OCI-LY3 (cell line): ENCODE data around the gene PAX9.

Experiments
- H2AFZ ChIP-seq: fragments of 200-600, 300-600 bp; shearing (Covaris generic); 2 replicates; pipeline ENCODE4 v1.6.0; 2014; ENCODE audit warnings: antibody characterized with exemption, low read depth, low read length
- H3K27ac ChIP-seq: fragments of 200-600, 300-600 bp; sonication (generic); 2 replicates; pipeline ENCODE4 v1.5.1; 2014; ENCODE audit warnings: mild to moderate bottlenecking, low read length, moderate library complexity, mixed read lengths
- H3K27me3 ChIP-seq: fragments of 200-600, 300-600 bp; sonication (generic); 2 replicates; pipeline ENCODE4 v1.6.1; 2014; ENCODE audit warnings: low read depth, low read length, mixed read lengths
- H3K36me3 ChIP-seq: fragments of 200-600, 300-600 bp; sonication (generic); replicated peaks from 2 replicates; pipeline ENCODE3; 2014; ENCODE audit warnings: low read depth, low read length, mixed read lengths
- H3K4me1 ChIP-seq: fragments of 300-600, 200-600 bp; sonication (generic); 2 replicates; pipeline ENCODE4 v1.6.1; 2014; ENCODE audit warnings: low read length, mixed read lengths
- H3K4me2 ChIP-seq: fragments of 200-600, 300-600 bp; sonication (generic); 2 replicates; pipeline ENCODE4 v1.6.1; 2014; ENCODE audit warnings: low read length, mixed read lengths
- H3K4me3 ChIP-seq: fragments of 300-600, 200-600 bp; sonication (generic); 2 replicates; pipeline ENCODE4 v1.5.1; 2014; ENCODE audit warnings: antibody characterized with exemption, mild to moderate bottlenecking, low read length, moderate library complexity
- H3K79me2 ChIP-seq: fragments of 300-600, 200-600 bp; shearing (Covaris generic); 2 replicates; pipeline ENCODE4 v1.6.1; 2014; ENCODE audit warnings: mild to moderate bottlenecking, low read length, mixed read lengths
- H3K9ac ChIP-seq: fragments of 300-600, 200-600 bp; shearing (Covaris generic); 2 replicates; pipeline ENCODE4 v1.6.0; 2014; ENCODE audit warnings: mild to moderate bottlenecking, low read length, moderate library complexity
- H3K9me3 ChIP-seq: fragments of 200-600, 300-600 bp; shearing (Covaris generic); 2 replicates; pipeline ENCODE4 v1.6.1; 2014; ENCODE audit warnings: low read length, mixed read lengths; ENCODE audit not compliant: insufficient read depth
- H4K20me1 ChIP-seq: fragments of 200-600, 300-600 bp; sonication (generic); 2 replicates; pipeline ENCODE4 v1.6.1; 2016; ENCODE audit warnings: low read length, mixed read lengths; ENCODE audit not compliant: insufficient read depth
- EZH2phosphoT487 ChIP-seq: fragments of 200-600 bp; shearing (Covaris generic); IDR thresholded peaks from 2 replicates; pipeline ENCODE4 v1.6.1; 2018; ENCODE audit warnings: antibody characterized with exemption, mixed run types, low read depth
- TF ChIP-seq, protein P1 (sequence below): fragments of 200-600, 300-600 bp; sonication (generic); IDR thresholded peaks from 2 replicates; pipeline ENCODE4 v1.5.1; 2014; ENCODE audit warnings: antibody characterized with exemption, low read length, low read depth

PAX9 gene

DNA sequence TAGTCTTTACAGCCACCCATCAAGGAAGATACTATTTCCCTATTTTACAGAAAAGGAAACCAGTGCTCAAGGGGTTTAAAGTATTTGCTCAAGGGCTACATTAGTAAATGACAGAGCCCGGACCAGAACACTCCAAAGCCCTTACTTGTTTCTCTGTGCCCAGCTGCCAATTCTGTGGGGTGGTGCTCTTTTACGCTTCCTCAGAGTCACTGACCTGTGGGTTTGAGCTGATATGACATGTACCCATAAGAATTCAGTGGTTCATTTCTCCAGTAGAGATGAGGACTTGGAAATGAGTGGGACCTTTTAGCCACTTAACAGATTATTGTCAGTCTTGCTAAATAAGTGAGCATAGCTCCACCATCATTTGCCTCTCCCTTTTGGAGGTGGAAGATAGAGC is 41.8 kb upstream of the PAX9 start:
- Histone ChIP-seq H3K27me3 (no peaks in the 10 kb centered on the region), H2AFZ (no peak overlapping the region), H3K27ac (no peak overlapping the region), H3K4me3 (no peak overlapping the region), H3K9me3 (peaks cover 5% of the 10 kb centered on the region; the same call in 1 of the 2 replicates), H3K9ac (no peak overlapping the region), H3K4me1 (no peaks in the 10 kb centered on the region), H3K79me2 (no peaks in the 10 kb centered on the region), H3K4me2 (no peak overlapping the region), H3K36me3 (no peaks in the 10 kb centered on the region), H4K20me1 (no peaks in the 10 kb centered on the region)
- TF ChIP-seq EZH2phosphoT487: no peak
- TF ChIP-seq, protein P1, sequence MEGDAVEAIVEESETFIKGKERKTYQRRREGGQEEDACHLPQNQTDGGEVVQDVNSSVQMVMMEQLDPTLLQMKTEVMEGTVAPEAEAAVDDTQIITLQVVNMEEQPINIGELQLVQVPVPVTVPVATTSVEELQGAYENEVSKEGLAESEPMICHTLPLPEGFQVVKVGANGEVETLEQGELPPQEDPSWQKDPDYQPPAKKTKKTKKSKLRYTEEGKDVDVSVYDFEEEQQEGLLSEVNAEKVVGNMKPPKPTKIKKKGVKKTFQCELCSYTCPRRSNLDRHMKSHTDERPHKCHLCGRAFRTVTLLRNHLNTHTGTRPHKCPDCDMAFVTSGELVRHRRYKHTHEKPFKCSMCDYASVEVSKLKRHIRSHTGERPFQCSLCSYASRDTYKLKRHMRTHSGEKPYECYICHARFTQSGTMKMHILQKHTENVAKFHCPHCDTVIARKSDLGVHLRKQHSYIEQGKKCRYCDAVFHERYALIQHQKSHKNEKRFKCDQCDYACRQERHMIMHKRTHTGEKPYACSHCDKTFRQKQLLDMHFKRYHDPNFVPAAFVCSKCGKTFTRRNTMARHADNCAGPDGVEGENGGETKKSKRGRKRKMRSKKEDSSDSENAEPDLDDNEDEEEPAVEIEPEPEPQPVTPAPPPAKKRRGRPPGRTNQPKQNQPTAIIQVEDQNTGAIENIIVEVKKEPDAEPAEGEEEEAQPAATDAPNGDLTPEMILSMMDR: no peak

DNA sequence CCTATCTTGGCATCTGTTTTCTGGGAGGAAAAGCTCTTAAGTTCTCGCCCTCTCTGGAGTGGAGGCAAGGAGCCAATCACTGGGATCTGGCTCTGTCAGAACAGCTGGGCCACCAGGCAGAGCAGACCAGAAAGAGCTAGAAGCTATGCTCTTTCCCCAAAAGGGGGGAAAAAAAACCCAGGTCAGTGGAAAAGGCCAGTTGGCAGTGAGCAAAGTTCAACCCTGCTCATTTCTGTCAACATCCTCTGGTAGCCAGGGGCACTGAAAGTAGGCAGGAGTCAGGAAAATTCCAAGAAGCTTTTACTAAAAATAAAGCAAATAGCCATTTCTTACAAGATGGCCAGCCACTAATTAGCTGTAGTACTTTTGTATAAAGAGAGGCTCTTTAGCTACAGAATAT is 36.6 kb upstream of the PAX9 start:
- no peak overlapping the region for H3K9ac ChIP-seq
- H3K4me3 ChIP-seq: no peak overlapping the region
- peaks cover 18% of the 10 kb centered on the region for H3K4me1 ChIP-seq
- no peaks in the 10 kb centered on the region for H3K36me3 ChIP-seq
- no peaks in the 10 kb centered on the region for H3K79me2 ChIP-seq
- H3K27ac ChIP-seq: no peak overlapping the region
- H2AFZ ChIP-seq: no peak overlapping the region
- peaks cover 5% of the 10 kb centered on the region; the same call in 1 of the 2 replicates for H3K9me3 ChIP-seq
- H3K27me3 ChIP-seq: peaks cover 11% of the 10 kb centered on the region; the same call in 1 of the 2 replicates
- no peaks in the 10 kb centered on the region for H4K20me1 ChIP-seq
- TF ChIP-seq, protein P1: no peak
- TF ChIP-seq EZH2phosphoT487: no peak
- H3K4me2 ChIP-seq: no peak overlapping the region

DNA sequence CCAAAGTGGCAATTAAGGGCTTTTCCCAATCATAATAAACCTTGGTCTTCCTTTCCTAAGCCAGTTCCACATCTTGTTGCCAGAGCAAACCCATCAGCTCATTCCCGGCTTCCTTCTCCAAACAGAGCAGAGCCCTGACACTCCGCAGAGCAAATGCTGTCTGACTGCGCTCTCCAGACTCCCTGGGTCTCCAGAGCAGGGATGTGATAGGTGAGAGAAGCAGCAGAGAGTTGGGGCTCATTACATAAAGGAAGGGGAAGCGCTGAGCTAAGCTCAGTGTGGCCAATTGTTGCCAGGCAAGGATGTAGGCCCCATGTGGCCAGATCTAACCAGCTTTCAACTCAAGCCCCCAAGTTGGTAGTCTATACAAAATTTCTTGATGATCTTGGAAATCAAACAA is 36.2 kb upstream of the PAX9 start:
- Histone ChIP-seq H3K9me3 (peaks cover 4% of the 10 kb centered on the region; the same call in 1 of the 2 replicates), H3K9ac (no peak overlapping the region), H3K79me2 (no peaks in the 10 kb centered on the region), H3K36me3 (no peaks in the 10 kb centered on the region), H2AFZ (no peak overlapping the region), H3K4me3 (no peak overlapping the region), H3K4me2 (peak overlapping the region; percentile 67), H4K20me1 (no peaks in the 10 kb centered on the region), H3K27me3 (peaks cover 11% of the 10 kb centered on the region; the same call in 1 of the 2 replicates), H3K4me1 (peaks cover 18% of the 10 kb centered on the region), H3K27ac (no peak overlapping the region)
- TF ChIP-seq, protein P1: no peak
- no peak for TF ChIP-seq EZH2phosphoT487

DNA sequence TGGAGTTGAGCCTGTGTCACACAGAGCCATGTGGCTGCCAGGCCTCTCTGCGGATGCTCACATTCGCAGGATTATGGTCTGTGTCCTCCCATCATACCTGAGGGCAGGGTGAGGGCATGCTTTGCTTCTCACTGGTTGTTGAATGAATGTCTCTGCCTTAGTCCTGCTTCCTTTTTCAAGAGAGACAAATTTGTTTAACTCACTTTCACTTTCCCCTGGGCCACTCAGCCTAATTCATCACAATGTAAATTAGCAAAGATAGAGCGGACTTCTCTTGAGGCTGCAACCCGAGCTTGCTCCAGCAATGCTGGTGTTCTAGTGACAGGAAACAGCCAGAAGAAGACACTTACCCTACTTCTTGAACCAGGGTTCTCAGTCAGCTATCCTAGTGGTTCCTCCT is 35.5 kb upstream of the PAX9 start:
- Histone ChIP-seq H3K4me3 (peak overlapping the region; percentile 34), H3K9ac (no peak overlapping the region), H3K27ac (peak overlapping the region; percentile 51), H3K9me3 (no peaks in the 10 kb centered on the region), H2AFZ (peak overlapping the region; percentile 25; the same call in 1 of the 2 replicates), H3K4me1 (peaks cover 18% of the 10 kb centered on the region), H3K79me2 (no peaks in the 10 kb centered on the region), H3K4me2 (peak overlapping the region; percentile 67), H4K20me1 (no peaks in the 10 kb centered on the region), H3K36me3 (no peaks in the 10 kb centered on the region), H3K27me3 (peaks cover 11% of the 10 kb centered on the region; the same call in 1 of the 2 replicates)
- no peak for TF ChIP-seq EZH2phosphoT487
- TF ChIP-seq, protein P1: no peak
